Right forelimb (tissue), 1 donor: ENCODE measurements around the gene PDYN.
A peak's percentile ranks its signal among the peaks of the same experiment; 100 is the strongest.
"Not testable (repeated sequence)": the region's sequence is repeated elsewhere in the genome, so short reads cannot be mapped to it uniquely, and the experiment has no call there.

Experiments used
- DNase-seq: peaks from one replicate; pipeline ENCODE4 v3.0.0-alpha.2; 2018

The PDYN gene

GRCh38 chr20:1993986-1994385 is at the start of gene PDYN:
PDYN (minus strand) TSS chr20:1994058; CDS start chr20:1983084, 10,974 bp downstream.
- no peak for DNase-seq

GRCh38 chr20:2042400-2042799 is 48.5 kb upstream of the PDYN start:
- no peak for DNase-seq

- no peak for DNase-seq
Observed at GRCh38 chr20:2038161-2038560, 44.3 kb upstream of the PDYN start.

- no peak for DNase-seq
Observed at GRCh38 chr20:2037296-2037914, 43.5 kb upstream of the PDYN start.

- DNase-seq, result not testable (repeated sequence)
Observed at GRCh38 chr20:2036357-2036756, 42.5 kb upstream of the PDYN start.

GRCh38 chr20:2032168-2032567 is 38.3 kb upstream of the PDYN start:
- DNase-seq, result no peak

- no peak for DNase-seq
Observed at GRCh38 chr20:2026514-2026913, 32.7 kb upstream of the PDYN start.

- DNase-seq, result no peak
Observed at GRCh38 chr20:2026004-2026403, 32.1 kb upstream of the PDYN start.

- no peak for DNase-seq
Observed at GRCh38 chr20:2023151-2023550, 29.3 kb upstream of the PDYN start.

- DNase-seq, result no peak
Observed at GRCh38 chr20:2022163-2022562, 28.3 kb upstream of the PDYN start.

- DNase-seq, result no peak
Observed at GRCh38 chr20:2010533-2010932, 16.7 kb upstream of the PDYN start.

GRCh38 chr20:2006452-2007361 is 12.8 kb upstream of the PDYN start:
- DNase-seq, result no peak

- DNase-seq, result peak; percentile 82
Observed at GRCh38 chr20:2005831-2006426, 12.1 kb upstream of the PDYN start.

- DNase-seq, result no peak
Observed at GRCh38 chr20:2005359-2005758, 11.5 kb upstream of the PDYN start.

- no peak for DNase-seq
Observed at GRCh38 chr20:2004171-2004570, 10.3 kb upstream of the PDYN start.

- no peak for DNase-seq
Observed at GRCh38 chr20:2002365-2002764, 8.5 kb upstream of the PDYN start.

GRCh38 chr20:2001119-2001518 is 7.3 kb upstream of the PDYN start:
- no peak for DNase-seq

- no peak for DNase-seq
Observed at GRCh38 chr20:2000285-2000684, 6.4 kb upstream of the PDYN start.

GRCh38 chr20:1998715-1999114 is 4.9 kb upstream of the PDYN start:
- no peak for DNase-seq

GRCh38 chr20:1998193-1998520 is 4.3 kb upstream of the PDYN start:
- DNase-seq, result no peak

GRCh38 chr20:1997483-1998192 is 3.8 kb upstream of the PDYN start:
- DNase-seq, result no peak

- DNase-seq, result no peak
Observed at GRCh38 chr20:1995531-1996310, 1.9 kb upstream of the PDYN start.

GRCh38 chr20:1994627-1995026 is 769 bp upstream of the PDYN start:
- no peak for DNase-seq
